Neural progenitor cell (in vitro differentiated cells): ENCODE data around the gene FNIP2.

Experiments
- EZH2 ChIP-seq: fragments of 200-600 bp; sonication (generic); IDR thresholded peaks from 2 replicates; pipeline ENCODE4 v1.6.1; 2017; ENCODE audit warnings: antibody characterized with exemption, mild to moderate bottlenecking, moderate library complexity
- TF ChIP-seq, protein P1 (sequence below): fragments of 200-600 bp; sonication (generic); IDR thresholded peaks from 2 replicates; pipeline ENCODE4 v1.5.1; 2017; ENCODE audit warnings: antibody characterized with exemption, mild to moderate bottlenecking

GRCh38 chr4:158914218-158914617, 145.4 kb downstream of the FNIP2 start:
- TF ChIP-seq, protein P1, sequence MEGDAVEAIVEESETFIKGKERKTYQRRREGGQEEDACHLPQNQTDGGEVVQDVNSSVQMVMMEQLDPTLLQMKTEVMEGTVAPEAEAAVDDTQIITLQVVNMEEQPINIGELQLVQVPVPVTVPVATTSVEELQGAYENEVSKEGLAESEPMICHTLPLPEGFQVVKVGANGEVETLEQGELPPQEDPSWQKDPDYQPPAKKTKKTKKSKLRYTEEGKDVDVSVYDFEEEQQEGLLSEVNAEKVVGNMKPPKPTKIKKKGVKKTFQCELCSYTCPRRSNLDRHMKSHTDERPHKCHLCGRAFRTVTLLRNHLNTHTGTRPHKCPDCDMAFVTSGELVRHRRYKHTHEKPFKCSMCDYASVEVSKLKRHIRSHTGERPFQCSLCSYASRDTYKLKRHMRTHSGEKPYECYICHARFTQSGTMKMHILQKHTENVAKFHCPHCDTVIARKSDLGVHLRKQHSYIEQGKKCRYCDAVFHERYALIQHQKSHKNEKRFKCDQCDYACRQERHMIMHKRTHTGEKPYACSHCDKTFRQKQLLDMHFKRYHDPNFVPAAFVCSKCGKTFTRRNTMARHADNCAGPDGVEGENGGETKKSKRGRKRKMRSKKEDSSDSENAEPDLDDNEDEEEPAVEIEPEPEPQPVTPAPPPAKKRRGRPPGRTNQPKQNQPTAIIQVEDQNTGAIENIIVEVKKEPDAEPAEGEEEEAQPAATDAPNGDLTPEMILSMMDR = no peak
- no peak for TF ChIP-seq EZH2
